Endodermal cell (in vitro differentiated cells): ENCODE measurements around the gene CDH19. TPM values are rescaled to one million over a fixed set of nuclear protein-coding genes. Genes with fewer than 3 reads are reported as not detected.

ENCODE experiments used
- DNase-seq: peaks from one replicate; pipeline ENCODE4 v3.0.0-alpha.2; 2017
- H3K27ac ChIP-seq: 2 replicates; pipeline ENCODE4 v1.5.1; 2013; ENCODE audit warnings: mild to moderate bottlenecking, low read depth, low read length, moderate library complexity
- H3K27me3 ChIP-seq: 2 replicates; pipeline ENCODE4 v1.6.1; 2013; ENCODE audit warnings: mild to moderate bottlenecking, low read length, moderate library complexity; ENCODE audit not compliant: insufficient read depth, control insufficient read depth, poor library complexity, severe bottlenecking
- H3K36me3 ChIP-seq: 2 replicates; pipeline ENCODE4 v1.7.0; 2013; ENCODE audit warnings: mild to moderate bottlenecking, low read length, moderate library complexity; ENCODE audit not compliant: control insufficient read depth, insufficient read depth
- H3K4me1 ChIP-seq: one replicate; pipeline ENCODE4 v1.7.0; 2013; ENCODE audit warnings: low read length; ENCODE audit not compliant: control insufficient read depth, insufficient read depth
- H3K4me3 ChIP-seq: 2 replicates; pipeline ENCODE4 v1.5.1; 2013; ENCODE audit warnings: mild to moderate bottlenecking, low read length, moderate library complexity
- H3K9ac ChIP-seq: 2 replicates; pipeline ENCODE4 v1.6.1; 2013; ENCODE audit warnings: mild to moderate bottlenecking, low read length, moderate library complexity; ENCODE audit not compliant: poor library complexity, severe bottlenecking; ENCODE audit errors: extremely low read depth
- H3K9me3 ChIP-seq: 2 replicates; pipeline ENCODE4 v1.6.1; 2013; ENCODE audit warnings: mild to moderate bottlenecking, low read length, moderate library complexity; ENCODE audit not compliant: control insufficient read depth
- H3K27ac Mint-ChIP-seq: 2 replicates; pipeline ENCODE4 v1.8.0; 2020; ENCODE audit warnings: mixed read lengths
- H3K27me3 Mint-ChIP-seq: 2 replicates; pipeline ENCODE4 v1.8.0; 2021; ENCODE audit warnings: mild to moderate bottlenecking, mixed read lengths; ENCODE audit not compliant: insufficient read depth
- H3K36me3 Mint-ChIP-seq: 2 replicates; pipeline ENCODE4 v1.8.0; 2020; ENCODE audit warnings: low read depth, mixed read lengths
- H3K4me1 Mint-ChIP-seq: 2 replicates; pipeline ENCODE4 v1.8.0; 2020; ENCODE audit warnings: mixed read lengths
- H3K4me3 Mint-ChIP-seq: 2 replicates; pipeline ENCODE4 v1.8.0; 2020; ENCODE audit warnings: mild to moderate bottlenecking, moderate library complexity, mixed read lengths
- H3K9me3 Mint-ChIP-seq: 2 replicates; pipeline ENCODE4 v1.8.0; 2020; ENCODE audit warnings: mild to moderate bottlenecking, mixed read lengths
- CTCF ChIP-seq: fragments of 200-600 bp; sonication (generic); conservative IDR thresholded peaks from 2 replicates; pipeline ENCODE4 v1.5.0; 2021; ENCODE audit warnings: antibody characterized with exemption, mild to moderate bottlenecking
- WGBS, 2 experiments: methylation state at CpG; one replicate each; pipeline versions ENCODE4 v1.1.5 to v1.1.7; 2013; ENCODE audit warnings: missing lambda C conversion rate in 2 of 2, mixed read lengths in 1 of 2; ENCODE audit not compliant: insufficient coverage in 1 of 2, insufficient read length in 1 of 2; 5-methylcytosine and 5-hydroxymethylcytosine counted together
- total RNA-seq, 2 donors: library from RNA; stranded (reverse); fragmentation: NEBNext Ultra II Directional in 1 of 2; extraction: Animal tissue kit (Norgen Biotek cat#: 25700) in 1 of 2; gene quantifications; 2 replicates in 1 of 2; 3 replicates in 1 of 2; pipeline ENCODE4 v1.2.1, GENCODE V29; 2021

The CDH19 gene
- total RNA-seq, 2 donors from 2014 or later, result not detected

GRCh38 chr18:66638856-66639629 is 35.2 kb upstream of the CDH19 start:
- no peak for DNase-seq
- Histone ChIP-seq H3K27me3 (no peaks in the 10 kb centered on the region), H3K4me1 (no peaks in the 10 kb centered on the region), H3K27ac (no peak overlapping the region), H3K36me3 (no peaks in the 10 kb centered on the region), H3K4me3 (no peak overlapping the region), H3K9ac (no peak overlapping the region), H3K9me3 (no peaks in the 10 kb centered on the region)
- no peak for TF ChIP-seq CTCF
- H3K4me3 Mint-ChIP-seq, result no peak overlapping the region
- 73 to 78% methylated on average over 3 to 5 of the region's 5 CpGs for WGBS, 2 experiments
- H3K36me3 Mint-ChIP-seq, result no peaks in the 10 kb centered on the region
- H3K27me3 Mint-ChIP-seq, result no peaks in the 10 kb centered on the region
- H3K4me1 Mint-ChIP-seq, result no peaks in the 10 kb centered on the region
- H3K27ac Mint-ChIP-seq, result no peak overlapping the region
- H3K9me3 Mint-ChIP-seq, result no peaks in the 10 kb centered on the region

- Mint-ChIP-seq H3K27ac (no peak overlapping the region), H3K9me3 (no peaks in the 10 kb centered on the region), H3K27me3 (no peaks in the 10 kb centered on the region), H3K4me1 (no peaks in the 10 kb centered on the region), H3K36me3 (no peaks in the 10 kb centered on the region), H3K4me3 (no peak overlapping the region)
- Histone ChIP-seq H3K27me3 (no peaks in the 10 kb centered on the region), H3K27ac (no peak overlapping the region), H3K9ac (no peak overlapping the region), H3K36me3 (no peaks in the 10 kb centered on the region), H3K9me3 (no peaks in the 10 kb centered on the region), H3K4me3 (no peak overlapping the region), H3K4me1 (no peaks in the 10 kb centered on the region)
- TF ChIP-seq CTCF, result no peak
- no peak for DNase-seq
Observed at GRCh38 chr18:66635342-66635741, 31.5 kb upstream of the CDH19 start.

- Mint-ChIP-seq H3K27me3 (no peaks in the 10 kb centered on the region), H3K27ac (no peak overlapping the region), H3K36me3 (no peaks in the 10 kb centered on the region), H3K4me1 (no peaks in the 10 kb centered on the region), H3K4me3 (no peak overlapping the region), H3K9me3 (no peaks in the 10 kb centered on the region)
- H3K27ac ChIP-seq, result no peak overlapping the region
- no peaks in the 10 kb centered on the region for H3K4me1 ChIP-seq
- H3K9ac ChIP-seq, result no peak overlapping the region
- no peak for TF ChIP-seq CTCF
- H3K9me3 ChIP-seq, result no peaks in the 10 kb centered on the region
- no peaks in the 10 kb centered on the region for H3K27me3 ChIP-seq
- WGBS, 2 experiments, result 94% methylated on average over 1 of the region's 1 CpG; no CpG with 5 or more reads in 1 of the 2 experiments
- no peak overlapping the region for H3K4me3 ChIP-seq
- no peak for DNase-seq
- H3K36me3 ChIP-seq, result no peaks in the 10 kb centered on the region
Observed at GRCh38 chr18:66632756-66633155, 28.9 kb upstream of the CDH19 start.
